HG03175 (cell line): Measurements from ENCODE around the gene TNRC6C.
A peak's percentile ranks its signal among the peaks of the same experiment; 100 is the strongest.

Experiments used
- ATAC-seq: cut with Tn5 transposase; IDR thresholded peaks from one replicate; pipeline ENCODE4 v1.9.1; 2021; ENCODE audit warnings: mild to moderate bottlenecking, moderate library complexity; ENCODE audit not compliant: unreplicated experiment

The TNRC6C gene

DNA sequence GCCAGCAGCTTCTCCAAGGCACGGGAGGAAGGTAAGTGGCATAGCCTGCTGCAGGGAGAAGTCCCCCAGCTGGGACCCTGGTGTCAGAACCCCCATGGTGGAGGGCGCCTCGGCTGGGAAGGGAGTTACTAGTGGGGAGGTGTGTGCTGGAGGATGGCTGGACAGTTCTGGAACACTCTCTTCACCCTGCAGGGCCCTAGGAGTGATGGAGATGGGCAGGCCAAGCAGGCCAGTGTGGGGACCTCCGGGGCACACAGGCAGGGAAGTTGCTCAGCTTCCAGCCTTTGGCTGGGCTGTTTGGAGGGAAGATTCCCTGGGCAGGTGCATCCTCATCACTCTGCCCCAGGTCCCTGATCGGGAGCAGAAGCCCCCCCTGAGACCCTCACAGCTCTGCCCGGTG is 188.4 kb downstream of the TNRC6C start:
- no peak for ATAC-seq

DNA sequence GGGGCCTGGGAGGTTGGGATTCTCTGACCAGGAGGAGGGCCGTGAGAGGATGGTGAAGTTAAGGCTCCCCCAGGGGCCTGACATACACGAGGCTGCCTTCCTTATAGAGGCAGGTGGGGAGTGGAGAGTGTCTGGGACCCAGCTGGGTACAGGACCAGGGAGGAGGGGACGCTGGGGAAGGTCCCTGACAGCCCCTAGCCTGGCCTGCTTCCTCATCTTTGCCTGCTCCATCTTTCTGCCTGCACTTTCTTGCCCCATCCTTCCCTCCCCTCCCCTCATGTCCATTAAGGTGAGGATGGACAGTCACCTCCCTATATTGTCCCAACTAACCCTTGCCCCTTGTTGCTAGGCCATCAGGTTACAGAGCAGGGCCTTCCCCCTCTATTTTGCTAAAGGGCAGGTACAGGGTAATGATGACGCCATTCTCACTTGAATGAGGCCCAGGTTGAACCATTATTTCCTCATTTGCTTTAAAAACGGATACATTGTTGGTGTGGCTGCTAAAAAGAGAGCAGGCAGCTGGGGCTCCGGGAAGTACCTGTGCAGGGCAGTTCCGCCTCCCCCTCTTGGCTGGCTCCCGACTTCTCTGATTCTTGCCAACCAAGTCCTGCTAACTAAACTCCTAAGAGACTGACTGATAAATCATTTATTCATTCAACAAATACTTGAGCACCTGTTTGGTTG is 189.0 kb downstream of the TNRC6C start:
- ATAC-seq: no peak

GRCh38 chr17:78148286-78149016 is 189.9 kb downstream of the TNRC6C start:
- ATAC-seq: no peak

DNA sequence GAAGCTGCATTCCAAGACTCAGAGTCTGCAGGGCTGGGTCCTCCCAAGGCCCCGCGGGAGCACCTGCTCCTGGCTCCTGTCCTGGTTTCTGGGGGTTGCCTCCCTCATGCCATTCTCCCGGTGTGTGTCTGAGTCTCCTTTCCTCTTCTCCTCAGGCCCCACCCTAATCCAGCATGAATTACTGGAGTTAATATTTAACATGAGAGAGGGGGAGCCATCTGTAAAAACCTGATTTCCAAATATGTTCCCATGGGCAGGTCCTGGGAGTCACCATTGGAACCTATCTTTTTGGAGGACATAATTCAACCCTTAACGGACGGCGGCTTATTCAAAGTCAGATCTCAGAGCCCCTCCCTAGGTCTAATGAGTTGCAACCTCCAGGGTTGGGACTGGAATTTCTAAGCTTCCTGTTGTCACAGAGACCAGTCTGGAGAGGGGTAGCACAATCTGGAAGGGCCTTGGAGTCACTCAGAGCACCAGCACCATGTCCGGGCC is 193.1 kb downstream of the TNRC6C start:
- no peak for ATAC-seq

- peak; percentile 61 for ATAC-seq
Observed at GRCh38 chr17:78154903-78155811, 196.7 kb downstream of the TNRC6C start.
